Uterus (tissue), 4 donors: ENCODE data around the gene MYOZ2. TPM values are rescaled to one million over a fixed set of nuclear protein-coding genes. Genes with fewer than 3 reads are reported as not detected.

Experiments
- DNase-seq, 2 donors: peaks; one replicate each; pipeline ENCODE4 v3.0.0-alpha.2; 2019 to 2020
- H3K27ac ChIP-seq, 2 donors: fragments of 200-600 bp; sonication (generic); 1 replicate in 1 of 2; 2 replicates in 1 of 2; pipeline ENCODE4 v1.5.1; 2016 to 2018
- H3K27me3 ChIP-seq, 2 donors: fragments of 200-600 bp; sonication (generic); one replicate each; pipeline ENCODE4 v1.5.1; 2018 to 2019; ENCODE audit warnings: control low read depth in 1 of 2
- H3K36me3 ChIP-seq, 2 donors: fragments of 200-600 bp; sonication (generic); one replicate each; pipeline ENCODE4 v1.5.1; 2019; ENCODE audit warnings: control low read depth in 1 of 2
- H3K4me1 ChIP-seq, 2 donors: fragments of 200-600 bp; sonication (generic); one replicate each; pipeline ENCODE4 v1.5.1; 2018 to 2019; ENCODE audit warnings: control low read depth in 1 of 2
- H3K4me3 ChIP-seq, 2 donors: fragments of 200-600 bp; sonication (generic); 1 replicate in 1 of 2; 2 replicates in 1 of 2; pipeline ENCODE4 v1.5.1; 2018 to 2019; ENCODE audit warnings: mild to moderate bottlenecking in 1 of 2
- H3K9me3 ChIP-seq, 2 donors: fragments of 200-600 bp; sonication (generic); one replicate each; pipeline ENCODE4 v1.5.1; 2019; ENCODE audit warnings: control low read depth in 1 of 2
- POLR2A ChIP-seq, 2 donors: fragments of 450-650 bp; IDR thresholded peaks; one replicate each; pipeline ENCODE4 v1.6.1; 2016; ENCODE audit warnings: antibody characterized with exemption in 2 of 2, mild to moderate bottlenecking in 1 of 2, moderate library complexity in 1 of 2
- intact Hi-C: fragments of 100-400 bp; cut with DNase I; formaldehyde crosslinking; loops from one replicate; pipeline ENCODE4 v1.15.1; 2023; ENCODE audit warnings: low total_unique reads
- total RNA-seq, 4 donors: library from RNA; depleted of rRNA in 3 of 4; stranded (reverse); fragments of >200 nt in 3 of 4; gene quantifications; one replicate each; pipeline versions ENCODE4 v1.1.0 to v1.2.4, GENCODE V29; 2014 to 2023
- TF ChIP-seq, protein P1 (sequence below), 4 experiments: fragments of 200-600 bp in 2 of 4; fragments of 450-650 bp in 2 of 4; sonication (generic) in 2 of 4; IDR thresholded peaks; one replicate each; pipeline ENCODE4 v1.5.1; 2016 to 2019; ENCODE audit warnings: antibody characterized with exemption in 4 of 4, mild to moderate bottlenecking in 2 of 4, moderate library complexity in 1 of 4
- donor health status: DM: yes; HTN: yes; CAD: no.

The MYOZ2 gene
- total RNA-seq, 4 donors from 2014 or later: 0.62 to 1.8 (median 1.5) TPM; not detected in 1

DNA sequence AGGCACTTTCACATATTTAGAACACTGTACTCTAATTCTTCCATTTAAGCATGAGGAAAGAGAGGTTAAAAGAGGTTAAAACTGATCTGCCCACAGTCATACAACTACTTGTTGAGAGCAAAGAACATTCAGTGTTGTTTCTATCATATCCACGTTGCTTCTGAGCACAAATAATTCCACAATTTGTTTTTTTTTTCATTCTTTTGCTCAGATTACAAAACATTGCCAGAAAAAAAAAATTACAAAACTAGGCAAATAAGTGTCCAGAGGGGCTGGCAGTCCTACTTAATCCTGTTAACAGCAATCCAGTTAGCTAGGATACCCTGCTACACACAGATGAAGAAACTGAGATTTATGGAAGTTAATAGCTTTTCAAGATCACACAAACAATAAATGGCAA lies 70.5 kb downstream of the MYOZ2 start:
- intact Hi-C loops: no loop called here
- Histone ChIP-seq H3K36me3 (no peaks in the 10 kb centered on the region), H3K27me3 (no peaks in the 10 kb centered on the region), H3K4me1 (no peaks in the 10 kb centered on the region), H3K27ac (no peak overlapping the region), H3K4me3 (no peak overlapping the region), H3K9me3 (no peaks in the 10 kb centered on the region)
- no peak for TF ChIP-seq POLR2A (IDR thresholded peaks at IDR 0.05)
- TF ChIP-seq, protein P1, sequence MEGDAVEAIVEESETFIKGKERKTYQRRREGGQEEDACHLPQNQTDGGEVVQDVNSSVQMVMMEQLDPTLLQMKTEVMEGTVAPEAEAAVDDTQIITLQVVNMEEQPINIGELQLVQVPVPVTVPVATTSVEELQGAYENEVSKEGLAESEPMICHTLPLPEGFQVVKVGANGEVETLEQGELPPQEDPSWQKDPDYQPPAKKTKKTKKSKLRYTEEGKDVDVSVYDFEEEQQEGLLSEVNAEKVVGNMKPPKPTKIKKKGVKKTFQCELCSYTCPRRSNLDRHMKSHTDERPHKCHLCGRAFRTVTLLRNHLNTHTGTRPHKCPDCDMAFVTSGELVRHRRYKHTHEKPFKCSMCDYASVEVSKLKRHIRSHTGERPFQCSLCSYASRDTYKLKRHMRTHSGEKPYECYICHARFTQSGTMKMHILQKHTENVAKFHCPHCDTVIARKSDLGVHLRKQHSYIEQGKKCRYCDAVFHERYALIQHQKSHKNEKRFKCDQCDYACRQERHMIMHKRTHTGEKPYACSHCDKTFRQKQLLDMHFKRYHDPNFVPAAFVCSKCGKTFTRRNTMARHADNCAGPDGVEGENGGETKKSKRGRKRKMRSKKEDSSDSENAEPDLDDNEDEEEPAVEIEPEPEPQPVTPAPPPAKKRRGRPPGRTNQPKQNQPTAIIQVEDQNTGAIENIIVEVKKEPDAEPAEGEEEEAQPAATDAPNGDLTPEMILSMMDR (IDR thresholded peaks at IDR 0.05): no peak
- DNase-seq: no peak

- Histone ChIP-seq H3K27me3 (no peaks in the 10 kb centered on the region), H3K27ac (no peak overlapping the region), H3K36me3 (no peaks in the 10 kb centered on the region), H3K9me3 (no peaks in the 10 kb centered on the region), H3K4me3 (no peak overlapping the region), H3K4me1 (no peaks in the 10 kb centered on the region)
- TF ChIP-seq, protein P1 (IDR thresholded peaks at IDR 0.05): no peak
- TF ChIP-seq POLR2A (IDR thresholded peaks at IDR 0.05): no peak
- no peak for DNase-seq
- intact Hi-C loops: no loop called here
These were observed 71.4 kb downstream of the MYOZ2 start for GRCh38 chr4:119207051-119207450.

GRCh38 chr4:119209077-119209476 lies 73.4 kb downstream of the MYOZ2 start:
- H3K27ac ChIP-seq: no peak overlapping the region
- TF ChIP-seq, protein P1 (IDR thresholded peaks at IDR 0.05): no peak
- no peak for TF ChIP-seq POLR2A (IDR thresholded peaks at IDR 0.05)

DNA sequence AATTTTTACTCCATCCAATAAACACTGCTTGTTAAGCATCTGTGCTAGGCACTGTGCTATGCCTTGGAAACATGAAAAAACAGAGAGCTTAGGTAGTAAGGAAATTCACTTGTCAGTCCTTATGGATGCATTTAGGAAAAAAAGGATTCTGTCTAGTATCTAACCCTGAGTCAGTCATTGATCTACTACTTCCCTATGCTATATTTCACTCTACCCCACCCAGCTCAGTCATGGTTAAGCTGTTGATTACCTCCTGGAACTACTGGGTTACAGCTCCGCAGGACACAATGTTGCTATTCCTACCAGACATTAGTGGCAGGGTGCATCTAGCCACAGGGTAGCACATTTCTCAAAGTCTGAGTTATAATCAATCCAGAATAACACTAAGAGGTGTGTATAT lies 74.0 kb downstream of the MYOZ2 start:
- no peak for TF ChIP-seq POLR2A (IDR thresholded peaks at IDR 0.05)
- TF ChIP-seq, protein P1 (IDR thresholded peaks at IDR 0.05): no peak
- Histone ChIP-seq H3K4me3 (no peak overlapping the region), H3K36me3 (no peaks in the 10 kb centered on the region), H3K27me3 (no peaks in the 10 kb centered on the region), H3K4me1 (no peaks in the 10 kb centered on the region), H3K27ac (no peak overlapping the region), H3K9me3 (no peaks in the 10 kb centered on the region)
- intact Hi-C loops: no loop called here
- DNase-seq: no peak

More at GRCh38 chr4:119209077-119209476, 73.4 kb downstream of the MYOZ2 start:
- Histone ChIP-seq H3K4me1 (no peaks in the 10 kb centered on the region), H3K27me3 (no peaks in the 10 kb centered on the region), H3K9me3 (no peaks in the 10 kb centered on the region), H3K4me3 (no peak overlapping the region), H3K36me3 (no peaks in the 10 kb centered on the region)
- intact Hi-C loops: no loop called here
- no peak for DNase-seq

GRCh38 chr4:119210775-119211174 lies 75.1 kb downstream of the MYOZ2 start:
- Histone ChIP-seq H3K36me3 (no peaks in the 10 kb centered on the region), H3K4me1 (peaks cover 0 to 4% of the 10 kb centered on the region in 2 donors), H3K4me3 (no peak overlapping the region)

More at GRCh38 chr4:119210775-119211174, 75.1 kb downstream of the MYOZ2 start:
- TF ChIP-seq POLR2A (IDR thresholded peaks at IDR 0.05): no peak
- TF ChIP-seq, protein P1 (IDR thresholded peaks at IDR 0.05): no peak
- Histone ChIP-seq H3K9me3 (no peaks in the 10 kb centered on the region), H3K27me3 (no peaks in the 10 kb centered on the region), H3K27ac (no peak overlapping the region)
- no peak for DNase-seq
- intact Hi-C loops: no loop called here
